GM18520 (cell line): ENCODE data around the gene BPIFB4.

Experiments
- ATAC-seq: cut with Tn5 transposase; IDR thresholded peaks from one replicate; pipeline ENCODE4 v1.9.1; 2021; ENCODE audit not compliant: unreplicated experiment

The BPIFB4 gene

DNA sequence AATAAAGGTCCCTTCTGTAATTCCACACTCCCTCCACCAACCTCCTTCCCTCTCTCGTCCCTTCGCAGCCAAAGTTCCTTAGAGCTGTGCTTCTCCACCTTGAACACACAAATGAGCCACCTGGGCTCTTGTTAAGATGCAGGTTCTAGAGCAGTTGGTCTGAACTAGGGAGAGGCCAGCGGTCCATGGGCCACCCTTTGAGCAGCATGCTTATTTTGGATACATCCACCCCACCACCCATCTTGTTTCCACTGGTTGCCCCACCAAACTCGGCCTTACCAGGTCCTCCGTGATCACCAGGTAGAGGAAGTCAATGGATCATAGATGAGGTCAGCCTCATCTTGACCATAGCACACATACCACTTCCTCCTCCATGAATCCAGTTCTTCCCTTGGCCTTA, 81.2 kb downstream of the BPIFB4 start:
- ATAC-seq = no peak
